A549 (cell line): Measurements from ENCODE around the gene ACSM6.

ENCODE experiments used
- HMGXB4 ChIP-seq: fragments of 250-450 bp; sonication (Bioruptor Pico); IDR thresholded peaks from 2 replicates; pipeline ENCODE4 v1.5.0; 2021; ENCODE audit warnings: mild to moderate bottlenecking, moderate library complexity, borderline replicate concordance
- MAX ChIP-seq: IDR thresholded peaks from 2 replicates; pipeline ENCODE4 v1.6.1; 2012
- MYC ChIP-seq: IDR thresholded peaks from 2 replicates; pipeline ENCODE4 v1.6.1; 2012; ENCODE audit warnings: mild to moderate bottlenecking, inconsistent platforms, low read length, improper control_type of control experiment, borderline replicate concordance
- POLR2A ChIP-seq: IDR thresholded peaks from 2 replicates; pipeline ENCODE4 v1.6.1; 2012; ENCODE audit warnings: mild to moderate bottlenecking, low read length
- SMC3 ChIP-seq: fragments of >200 bp; sonication (Bioruptor Twin); formaldehyde crosslinking; IDR thresholded peaks from 3 replicates; pipeline ENCODE4 v1.6.1; 2018; ENCODE audit warnings: inconsistent platforms
- ZSCAN20 ChIP-seq: fragments of 250-450 bp; sonication (Bioruptor Pico); IDR thresholded peaks from 2 replicates; pipeline ENCODE4 v1.8.0; 2022; ENCODE audit warnings: mild to moderate bottlenecking, moderate library complexity
- TF ChIP-seq, protein P1 (sequence below): fragments of >200 bp; sonication (Bioruptor Twin); formaldehyde crosslinking; IDR thresholded peaks from 3 replicates; pipeline ENCODE4 v1.5.1; 2016

DNA sequence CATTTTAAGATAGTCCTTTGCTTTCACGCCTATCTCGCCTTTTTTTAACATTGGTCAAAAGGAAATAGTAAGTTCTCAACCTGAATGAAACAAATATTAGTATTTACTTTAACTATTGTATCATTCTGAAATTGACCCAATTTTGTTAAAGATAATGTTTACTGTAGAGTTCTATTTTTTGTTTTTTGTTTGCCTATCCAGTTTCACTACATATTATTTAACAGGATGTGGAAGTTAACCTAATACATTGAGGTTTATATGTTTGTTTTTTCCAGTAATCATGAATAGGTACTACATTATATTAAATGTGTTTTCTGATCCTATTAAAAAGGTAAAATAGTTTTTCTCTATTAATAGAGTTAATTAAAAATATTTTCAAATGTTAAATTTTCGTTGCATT is 26.5 kb downstream of the ACSM6 start:
- TF ChIP-seq MAX (no peak), POLR2A (no peak), MYC (no peak), HMGXB4 (CRISPR knock-in tag) (no peak), SMC3 (no peak), ZSCAN20 (CRISPR knock-in tag) (no peak)
- TF ChIP-seq, protein P1, sequence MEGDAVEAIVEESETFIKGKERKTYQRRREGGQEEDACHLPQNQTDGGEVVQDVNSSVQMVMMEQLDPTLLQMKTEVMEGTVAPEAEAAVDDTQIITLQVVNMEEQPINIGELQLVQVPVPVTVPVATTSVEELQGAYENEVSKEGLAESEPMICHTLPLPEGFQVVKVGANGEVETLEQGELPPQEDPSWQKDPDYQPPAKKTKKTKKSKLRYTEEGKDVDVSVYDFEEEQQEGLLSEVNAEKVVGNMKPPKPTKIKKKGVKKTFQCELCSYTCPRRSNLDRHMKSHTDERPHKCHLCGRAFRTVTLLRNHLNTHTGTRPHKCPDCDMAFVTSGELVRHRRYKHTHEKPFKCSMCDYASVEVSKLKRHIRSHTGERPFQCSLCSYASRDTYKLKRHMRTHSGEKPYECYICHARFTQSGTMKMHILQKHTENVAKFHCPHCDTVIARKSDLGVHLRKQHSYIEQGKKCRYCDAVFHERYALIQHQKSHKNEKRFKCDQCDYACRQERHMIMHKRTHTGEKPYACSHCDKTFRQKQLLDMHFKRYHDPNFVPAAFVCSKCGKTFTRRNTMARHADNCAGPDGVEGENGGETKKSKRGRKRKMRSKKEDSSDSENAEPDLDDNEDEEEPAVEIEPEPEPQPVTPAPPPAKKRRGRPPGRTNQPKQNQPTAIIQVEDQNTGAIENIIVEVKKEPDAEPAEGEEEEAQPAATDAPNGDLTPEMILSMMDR, result no peak
